Endothelial cell of umbilical vein (primary cell): ENCODE measurements around the gene LRP2. TPM values are rescaled to one million over a fixed set of nuclear protein-coding genes. Genes with fewer than 3 reads are reported as not detected.

Experiments used
- BruUV-seq: library from RNA; stranded (reverse); fragments of 400-500 nt; replicated peaks from 2 replicates; lab custom pipeline; 2021; lab: Mats Ljungman, UMichigan
- CTCF ChIA-PET: fragments of 300-600, 350-600 bp; sonication (Branson Sonifier 250); formaldehyde crosslinking; loops from one replicate; lab custom pipeline; 2021; ENCODE audit warnings: antibody characterized with exemption, inconsistent platforms; lab: Charles Lee
- POLR2A ChIA-PET: fragments of 300-600, 350-600 bp; sonication (Branson Sonifier 250); formaldehyde crosslinking; loops from one replicate; lab custom pipeline; 2021; ENCODE audit warnings: antibody characterized with exemption, inconsistent platforms; lab: Charles Lee
- DNase-seq: peaks from one replicate; pipeline ENCODE4 v3.0.0-alpha.2; 2011; ENCODE audit warnings: low read depth, low spot score
- FAIRE-seq: peaks from 2 replicates; lab custom pipeline; 2011; peaks lifted over from hg19 to GRCh38; lab: Jason Lieb, UNC
- H2AFZ ChIP-seq: 2 replicates; pipeline ENCODE4 v1.6.0; 2012; ENCODE audit warnings: low read depth, low read length, control low read depth, inconsistent platforms
- H3K27ac ChIP-seq: 2 replicates; pipeline ENCODE4 v1.5.1; 2011; ENCODE audit warnings: low read depth, mild to moderate bottlenecking, control low read depth, low read length, moderate library complexity; ENCODE audit not compliant: insufficient read depth
- H3K27me3 ChIP-seq, 2 experiments: 2 replicates each; pipeline versions ENCODE4 v1.6.0 to v1.6.1; 2011; ENCODE audit warnings: low read length in 2 of 2, mixed read lengths in 1 of 2; ENCODE audit not compliant: control insufficient read depth in 2 of 2, insufficient read depth in 2 of 2
- H3K36me3 ChIP-seq, 2 experiments: 2 replicates in 1 of 2; 3 replicates in 1 of 2; pipeline ENCODE4 v1.5.1; 2011; ENCODE audit warnings: low read length in 2 of 2, mild to moderate bottlenecking in 1 of 2, moderate library complexity in 1 of 2; ENCODE audit not compliant: control insufficient read depth in 2 of 2, insufficient read depth in 2 of 2; ENCODE audit errors: extremely low read depth in 1 of 2
- H3K4me1 ChIP-seq: 3 replicates; pipeline ENCODE4 v1.5.1; 2011; ENCODE audit warnings: mild to moderate bottlenecking, low read length; ENCODE audit not compliant: control insufficient read depth, insufficient read depth; ENCODE audit errors: extremely low read depth
- H3K4me2 ChIP-seq: 2 replicates; pipeline ENCODE4 v1.6.1; 2011; ENCODE audit warnings: low read length, control low read depth, mixed read lengths; ENCODE audit not compliant: insufficient read depth
- H3K4me3 ChIP-seq, 3 experiments: fragments of 200-600 bp in 1 of 3; sonication (generic), shearing (Covaris generic) in 1 of 3; replicated peaks in 1 of 3; 2 replicates each; pipeline ENCODE4 v1.5.1; 2011 to 2016; ENCODE audit warnings: control low read depth in 3 of 3, low read length in 3 of 3, mild to moderate bottlenecking in 2 of 3, inconsistent platforms in 1 of 3, low read depth in 1 of 3, moderate library complexity in 1 of 3; ENCODE audit not compliant: insufficient read depth in 1 of 3
- H3K79me2 ChIP-seq: 2 replicates; pipeline ENCODE4 v1.6.0; 2012; ENCODE audit warnings: low read length, inconsistent platforms; ENCODE audit not compliant: control insufficient read depth, insufficient read depth
- H3K9ac ChIP-seq: replicated peaks from 2 replicates; pipeline ENCODE3; 2011; ENCODE audit warnings: low read length, control low read depth; ENCODE audit not compliant: insufficient read depth; ENCODE audit errors: extremely low read depth
- H3K9me1 ChIP-seq: replicated peaks from 3 replicates; pipeline ENCODE4 v1.6.0; 2011; ENCODE audit warnings: mild to moderate bottlenecking, low read length; ENCODE audit not compliant: control insufficient read depth, insufficient read depth; ENCODE audit errors: extremely low read depth
- H3K9me3 ChIP-seq: replicated peaks from 2 replicates; pipeline ENCODE4 v1.5.1; 2012; ENCODE audit warnings: low read length, inconsistent platforms; ENCODE audit not compliant: control insufficient read depth, insufficient read depth
- H4K20me1 ChIP-seq: replicated peaks from 2 replicates; pipeline ENCODE3; 2011; ENCODE audit warnings: mild to moderate bottlenecking, low read length; ENCODE audit not compliant: control insufficient read depth, insufficient read depth; ENCODE audit errors: extremely low read depth
- CTCF ChIP-seq, 2 donors: IDR thresholded peaks; 1 replicate in 1 of 2; 2 replicates in 1 of 2; pipeline ENCODE4 v1.5.1; 2011; ENCODE audit warnings: low read length in 2 of 2, mild to moderate bottlenecking in 2 of 2, moderate library complexity in 2 of 2, control low read depth in 1 of 2, inconsistent platforms in 1 of 2, low read depth in 1 of 2; ENCODE audit not compliant: insufficient read depth in 1 of 2; ENCODE audit errors: extremely low read depth in 1 of 2
- EZH2 ChIP-seq: IDR thresholded peaks from 2 replicates; pipeline ENCODE4 v1.6.1; 2012; ENCODE audit warnings: borderline replicate concordance, low read depth, mild to moderate bottlenecking, moderate library complexity, low read length, inconsistent platforms; ENCODE audit not compliant: severe bottlenecking
- FOS ChIP-seq: IDR thresholded peaks from 2 replicates; pipeline ENCODE4 v1.6.1; 2011; ENCODE audit warnings: mild to moderate bottlenecking, low read length, moderate library complexity, borderline replicate concordance; ENCODE audit not compliant: insufficient read depth
- GATA2 ChIP-seq: IDR thresholded peaks from 2 replicates; pipeline ENCODE4 v1.7.0; 2011; ENCODE audit warnings: low read depth, mild to moderate bottlenecking, moderate library complexity, mixed read lengths, low read length; ENCODE audit not compliant: insufficient read length, insufficient read depth
- JUN ChIP-seq: IDR thresholded peaks from 2 replicates; pipeline ENCODE4 v1.6.1; 2011; ENCODE audit warnings: borderline replicate concordance, low read depth; ENCODE audit not compliant: insufficient read length, insufficient read depth
- MYC ChIP-seq: IDR thresholded peaks from one replicate; pipeline ENCODE4 v1.6.1; 2011; ENCODE audit warnings: mild to moderate bottlenecking, low read depth, low read length
- POLR2A ChIP-seq: IDR thresholded peaks from 2 replicates; pipeline ENCODE4 v1.6.1; 2012; ENCODE audit warnings: low read depth, mild to moderate bottlenecking, control low read depth, low read length
- POLR2AphosphoS5 ChIP-seq: IDR thresholded peaks from 2 replicates; pipeline ENCODE4 v1.6.1; 2012; ENCODE audit warnings: low read depth, mild to moderate bottlenecking, control low read depth, low read length, moderate library complexity; ENCODE audit not compliant: insufficient read depth
- dilution Hi-C: fragments of 300-500 bp; cut with MboI; formaldehyde crosslinking; loops from one replicate; pipeline ENCODE4 v1.15.0; 2019; ENCODE audit warnings: low sequenced_read_pairs; ENCODE audit not compliant: extremely low pct_ligation_motif_present
- intact Hi-C: fragments of 100-400 bp; cut with micrococcal nuclease; formaldehyde crosslinking; loops from one replicate; pipeline ENCODE4 v1.10.0; 2022
- polyA plus RNA-seq, 4 experiments: library from polyadenylated mRNA; depleted of rRNA in 3 of 4; stranded (reverse) in 3 of 4; unstranded in 1 of 4; fragments of >200 nt; gene quantifications; 2 replicates each; pipeline versions ENCODE4 v1.2.1 to v1.2.3, GENCODE V29; 2011 to 2012; ENCODE audit warnings: missing spikeins in 1 of 4
- total RNA-seq: library from RNA; stranded (reverse); gene quantifications from 2 replicates; pipeline ENCODE4 v1.2.3, GENCODE V29; 2021
- TF ChIP-seq, protein P1 (sequence below): IDR thresholded peaks from 2 replicates; pipeline ENCODE4 v1.6.1; 2011; ENCODE audit not compliant: insufficient read depth, insufficient read length

Gene LRP2
- total and polyA plus RNA-seq, 2 donors (not counting 3 experiments of a cell fraction or from before 2014, with no cell fraction given): not detected

DNA sequence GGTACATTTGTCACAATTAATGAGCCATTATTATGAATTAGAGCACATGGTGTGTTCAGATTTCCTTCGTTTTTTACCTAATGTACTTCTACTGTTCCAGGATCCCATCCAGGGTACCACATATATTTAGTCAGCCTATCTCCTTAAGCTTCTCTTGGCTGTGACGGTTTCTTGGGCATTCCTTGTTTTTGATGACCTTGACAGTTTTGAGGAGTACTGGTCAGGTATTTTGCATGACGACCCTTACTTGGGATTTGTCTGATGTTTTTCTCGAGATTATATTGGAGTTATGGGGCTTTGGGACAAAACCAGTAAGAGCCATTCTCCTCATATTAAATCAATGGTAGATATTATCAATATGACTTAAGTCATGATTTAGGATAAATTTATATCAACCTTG lies 10.2 kb upstream of the LRP2 start:
- H3K36me3 ChIP-seq: no peaks in the 10 kb centered on the region
- FAIRE-seq: no peak
- no peaks in the 10 kb centered on the region for H3K79me2 ChIP-seq
- TF ChIP-seq POLR2A (no peak), EZH2 (no peak), POLR2AphosphoS5 (no peak), GATA2 (no peak), JUN (no peak), CTCF (IDR thresholded peaks at IDR 0.05; ENCODE audit: extremely low read depth in 1 of 2, insufficient read depth in 1 of 2, low read depth in 1 of 2, low read length in 2 of 2) (no peak), FOS (no peak), MYC (no peak)
- TF ChIP-seq, protein P1, sequence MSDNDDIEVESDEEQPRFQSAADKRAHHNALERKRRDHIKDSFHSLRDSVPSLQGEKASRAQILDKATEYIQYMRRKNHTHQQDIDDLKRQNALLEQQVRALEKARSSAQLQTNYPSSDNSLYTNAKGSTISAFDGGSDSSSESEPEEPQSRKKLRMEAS: no peak
- H4K20me1 ChIP-seq: no peaks in the 10 kb centered on the region
- H3K27me3 ChIP-seq: peaks cover 5 to 14% of the 10 kb centered on the region in 2 experiments
- H3K4me1 ChIP-seq: no peaks in the 10 kb centered on the region
- no TSS peak for BruUV-seq
- H3K4me2 ChIP-seq: no peak overlapping the region
- H3K9ac ChIP-seq: no peak overlapping the region
- H3K27ac ChIP-seq: no peak overlapping the region
- no peak overlapping the region for H3K4me3 ChIP-seq
- no peak for DNase-seq
- POLR2A ChIA-PET: no interaction called here
- no peaks in the 10 kb centered on the region for H3K9me3 ChIP-seq
- dilution Hi-C loops (no loop called here), intact Hi-C loops (no loop called here)
- no peaks in the 10 kb centered on the region for H3K9me1 ChIP-seq
- H2AFZ ChIP-seq: no peak overlapping the region
- CTCF ChIA-PET: no interaction called here
